Parathyroid adenoma (tissue), 2 donors: Measurements from ENCODE around the gene ZNF92.

Source experiments
- H2AFZ ChIP-seq: fragments of 300-600 bp; sonication (generic); one replicate; pipeline ENCODE4 v1.7.0; 2017; ENCODE audit warnings: antibody characterized with exemption, mild to moderate bottlenecking
- H3K27ac ChIP-seq: fragments of 300-600 bp; sonication (generic); one replicate; pipeline ENCODE4 v1.7.0; 2017
- H3K27me3 ChIP-seq: fragments of 300-600 bp; sonication (generic); one replicate; pipeline ENCODE4 v1.7.0; 2017; ENCODE audit warnings: low read length; ENCODE audit not compliant: control insufficient read depth, insufficient read depth
- H3K36me3 ChIP-seq: fragments of 300-600 bp; sonication (generic); one replicate; pipeline ENCODE4 v1.7.0; 2017; ENCODE audit warnings: low read length; ENCODE audit not compliant: control insufficient read depth, insufficient read depth
- H3K4me1 ChIP-seq: fragments of 300-600 bp; sonication (generic); one replicate; pipeline ENCODE4 v1.7.0; 2017; ENCODE audit warnings: control low read depth
- H3K4me2 ChIP-seq: fragments of 300-600 bp; sonication (generic); one replicate; pipeline ENCODE4 v1.7.0; 2017; ENCODE audit warnings: low read length
- H3K4me3 ChIP-seq: fragments of 300-600 bp; sonication (generic); one replicate; pipeline ENCODE4 v1.7.0; 2017; ENCODE audit warnings: low read depth, low read length
- H3K79me2 ChIP-seq: fragments of 300-600 bp; sonication (generic); one replicate; pipeline ENCODE4 v1.7.0; 2017; ENCODE audit warnings: control low read depth
- H3K9ac ChIP-seq: fragments of 300-600 bp; sonication (generic); one replicate; pipeline ENCODE4 v1.7.0; 2017; ENCODE audit warnings: mild to moderate bottlenecking
- H3K9me3 ChIP-seq: fragments of 300-600 bp; sonication (generic); one replicate; pipeline ENCODE4 v1.7.0; 2017; ENCODE audit warnings: low read length; ENCODE audit not compliant: control insufficient read depth
- CTCF ChIP-seq: fragments of 300-600 bp; sonication (generic); IDR thresholded peaks from one replicate; pipeline ENCODE4 v1.7.0; 2017; ENCODE audit warnings: antibody characterized with exemption, mild to moderate bottlenecking
- donor health status: primary hyperparathyroidism.

Gene ZNF92

GRCh38 chr7:65434307-65434706, 60.7 kb downstream of the ZNF92 start:
- Histone ChIP-seq H3K27me3 (no peaks in the 10 kb centered on the region), H3K79me2 (no peaks in the 10 kb centered on the region), H3K4me2 (no peak overlapping the region), H3K4me1 (no peaks in the 10 kb centered on the region), H3K9me3 (no peaks in the 10 kb centered on the region), H3K9ac (no peak overlapping the region), H3K36me3 (no peaks in the 10 kb centered on the region), H3K4me3 (no peak overlapping the region), H3K27ac (no peak overlapping the region), H2AFZ (no peak overlapping the region)
- no peak for TF ChIP-seq CTCF

GRCh38 chr7:65436163-65436562, 62.5 kb downstream of the ZNF92 start:
- Histone ChIP-seq H3K4me1 (no peaks in the 10 kb centered on the region), H3K9me3 (no peaks in the 10 kb centered on the region), H3K27me3 (no peaks in the 10 kb centered on the region), H3K9ac (no peak overlapping the region), H3K4me3 (no peak overlapping the region), H3K4me2 (no peak overlapping the region), H2AFZ (no peak overlapping the region), H3K36me3 (no peaks in the 10 kb centered on the region), H3K79me2 (no peaks in the 10 kb centered on the region), H3K27ac (no peak overlapping the region)
- no peak for TF ChIP-seq CTCF

- H3K4me2 ChIP-seq = no peak overlapping the region
- no peaks in the 10 kb centered on the region for H3K36me3 ChIP-seq
- H3K27ac ChIP-seq = no peak overlapping the region
- no peaks in the 10 kb centered on the region for H3K27me3 ChIP-seq
- no peak overlapping the region for H3K4me3 ChIP-seq
- H3K4me1 ChIP-seq = no peaks in the 10 kb centered on the region
- H3K79me2 ChIP-seq = no peaks in the 10 kb centered on the region
- TF ChIP-seq CTCF = no peak
- H3K9ac ChIP-seq = no peak overlapping the region
- H2AFZ ChIP-seq = no peak overlapping the region
- H3K9me3 ChIP-seq = no peaks in the 10 kb centered on the region
These were observed 64.9 kb downstream of the ZNF92 start for GRCh38 chr7:65438598-65438997.

GRCh38 chr7:65441010-65441409, 67.4 kb downstream of the ZNF92 start:
- H3K4me1 ChIP-seq = no peaks in the 10 kb centered on the region
- H3K79me2 ChIP-seq = no peaks in the 10 kb centered on the region
- no peak overlapping the region for H3K27ac ChIP-seq
- no peak overlapping the region for H3K4me3 ChIP-seq
- no peaks in the 10 kb centered on the region for H3K27me3 ChIP-seq
- no peak overlapping the region for H3K4me2 ChIP-seq
- no peaks in the 10 kb centered on the region for H3K9me3 ChIP-seq
- no peaks in the 10 kb centered on the region for H3K36me3 ChIP-seq
- no peak for TF ChIP-seq CTCF
- no peak overlapping the region for H2AFZ ChIP-seq
- H3K9ac ChIP-seq = no peak overlapping the region

GRCh38 chr7:65444205-65444842, 70.7 kb downstream of the ZNF92 start:
- Histone ChIP-seq H3K27me3 (no peaks in the 10 kb centered on the region), H3K79me2 (no peaks in the 10 kb centered on the region), H3K4me1 (no peaks in the 10 kb centered on the region), H3K27ac (no peak overlapping the region), H2AFZ (no peak overlapping the region), H3K36me3 (no peaks in the 10 kb centered on the region), H3K9ac (no peak overlapping the region), H3K9me3 (no peaks in the 10 kb centered on the region), H3K4me3 (no peak overlapping the region), H3K4me2 (no peak overlapping the region)
- no peak for TF ChIP-seq CTCF
